ENCODE data around the gene PPP1R9A.

PPP1R9A gene

DNA sequence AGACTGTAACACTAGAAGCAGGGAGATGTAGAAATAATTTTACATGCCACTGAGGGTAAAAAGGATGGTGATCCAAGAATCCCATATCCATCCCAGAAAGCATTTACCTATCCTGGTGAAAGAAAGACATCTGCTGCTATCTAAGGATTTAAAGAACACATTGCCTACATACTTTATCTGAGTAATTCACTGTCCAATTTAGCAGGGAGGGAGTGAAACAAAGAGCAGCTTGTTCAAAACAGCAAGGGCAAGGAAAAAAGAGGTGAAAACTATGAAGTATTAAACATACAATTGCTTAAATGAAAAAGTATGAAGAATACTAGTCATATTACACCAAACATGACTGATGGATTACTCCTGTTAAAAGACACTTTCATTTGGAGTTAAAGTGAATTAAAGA is 206.2 kb downstream of the PPP1R9A start:
- Mint-ChIP-seq H3K4me1 (no peaks in the 10 kb centered on the region), H3K27ac (no peak overlapping the region), H3K27me3 (peaks cover 16% of the 10 kb centered on the region), H3K9me3 (no peaks in the 10 kb centered on the region), H3K4me3 (no peak overlapping the region)
- ATAC-seq (no peak), DNase-seq (no peak)

DNA sequence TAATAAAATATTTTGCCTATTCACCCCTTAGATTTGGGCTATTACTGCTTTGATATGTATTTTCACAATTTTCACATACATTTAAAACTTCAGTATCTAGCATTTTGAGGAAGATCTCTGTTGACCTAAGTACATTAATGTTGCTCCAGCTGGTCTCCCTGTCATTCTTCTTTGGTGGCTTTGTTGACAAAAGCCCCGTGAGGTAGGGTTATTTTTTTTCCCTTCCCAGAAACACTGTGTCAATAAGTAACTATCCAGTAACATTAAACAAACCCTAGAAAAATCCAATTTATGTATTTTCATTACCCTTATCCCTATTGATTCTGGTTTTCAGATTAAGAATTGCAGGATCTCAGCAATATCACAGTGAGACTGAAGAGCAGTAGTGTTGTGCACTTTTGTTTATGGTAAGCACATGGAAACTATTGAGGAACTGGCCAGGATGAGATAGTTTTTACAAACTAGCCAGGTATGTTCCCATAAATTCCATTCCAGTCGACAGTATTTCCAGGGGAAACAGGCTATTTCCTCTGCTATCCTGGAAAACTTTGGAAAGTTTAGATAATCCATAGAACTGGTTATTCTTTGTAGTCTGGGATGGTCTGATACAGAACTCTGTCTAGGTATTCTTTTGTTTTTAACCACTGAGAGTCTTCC is 218.8 kb downstream of the PPP1R9A start:
- no peak overlapping the region for H3K4me3 Mint-ChIP-seq
- H3K27ac Mint-ChIP-seq = no peak overlapping the region
- no peaks in the 10 kb centered on the region for H3K4me1 Mint-ChIP-seq
- DNase-seq (no peak), ATAC-seq (no peak)
- H3K27me3 Mint-ChIP-seq = no peaks in the 10 kb centered on the region
- no peaks in the 10 kb centered on the region for H3K9me3 Mint-ChIP-seq

DNA sequence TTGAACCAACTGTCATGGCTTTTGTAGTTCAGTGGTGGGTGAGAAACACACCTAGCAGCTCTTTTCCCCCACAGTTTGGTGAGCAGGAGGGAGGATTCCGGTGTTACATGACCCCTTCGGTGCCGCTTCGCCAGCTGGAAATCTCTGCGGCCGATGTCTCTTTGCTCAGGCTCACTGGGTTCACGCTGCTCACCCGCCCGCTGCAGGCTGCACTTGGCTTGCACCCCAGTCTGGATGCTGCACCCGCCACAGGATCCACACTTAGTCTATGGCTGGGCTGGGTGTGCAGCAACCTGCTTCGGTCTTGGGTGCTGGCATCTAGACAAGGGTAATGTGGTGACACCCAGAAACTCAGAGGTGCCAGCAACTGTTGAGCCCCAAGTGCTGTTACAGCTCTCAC is 225.1 kb downstream of the PPP1R9A start:
- Mint-ChIP-seq H3K9me3 (peaks cover 0 to 13% of the 10 kb centered on the region in 2 donors), H3K4me3 (no peak overlapping the region), H3K27me3 (no peaks in the 10 kb centered on the region), H3K4me1 (no peaks in the 10 kb centered on the region), H3K27ac (no peak overlapping the region)
- ATAC-seq (no peak), DNase-seq (no peak)

DNA sequence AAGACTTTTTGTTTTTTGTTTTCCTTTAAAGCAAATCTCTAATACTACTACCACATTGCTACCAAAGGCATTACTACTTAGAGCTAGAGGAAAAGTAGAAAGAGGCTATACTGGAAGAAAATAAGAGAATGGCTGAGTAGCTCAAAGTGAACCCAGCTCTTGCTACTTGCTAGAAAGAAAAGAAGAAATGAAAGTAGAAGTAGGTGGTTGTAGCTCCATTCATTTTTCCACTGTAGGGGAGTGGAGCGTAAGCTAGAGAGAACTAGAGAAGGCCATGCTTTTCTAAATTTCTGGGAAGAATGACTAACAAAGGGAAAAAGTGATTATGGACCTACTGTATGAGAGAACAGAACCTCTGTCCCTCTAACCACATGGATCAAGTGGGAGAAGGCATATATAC is 232.5 kb downstream of the PPP1R9A start:
- Mint-ChIP-seq H3K4me3 (no peak overlapping the region), H3K4me1 (no peaks in the 10 kb centered on the region), H3K9me3 (peaks cover 0 to 7% of the 10 kb centered on the region in 2 donors), H3K27me3 (no peaks in the 10 kb centered on the region), H3K27ac (no peak overlapping the region)
- DNase-seq (no peak), ATAC-seq (no peak)

DNA sequence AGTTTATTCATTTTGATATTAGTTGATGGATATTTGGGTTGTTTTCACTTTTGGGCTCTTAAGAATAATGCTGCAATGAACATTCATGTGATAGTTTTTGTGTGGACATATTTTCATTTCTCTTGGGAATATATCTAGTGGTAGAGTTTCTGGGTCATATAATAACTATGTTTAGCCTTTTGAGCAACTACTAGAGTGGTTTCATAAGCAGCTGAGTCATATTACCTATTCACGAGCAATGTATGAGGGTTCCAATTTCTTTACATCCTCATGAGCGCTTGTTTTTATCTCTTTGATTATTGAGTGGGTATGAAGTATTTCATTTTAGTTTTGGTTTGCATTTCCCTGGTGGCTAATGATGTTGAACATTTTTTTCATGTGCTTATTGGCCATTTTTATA is 234.4 kb downstream of the PPP1R9A start:
- no peaks in the 10 kb centered on the region for H3K27me3 Mint-ChIP-seq
- no peaks in the 10 kb centered on the region for H3K4me1 Mint-ChIP-seq
- no peak overlapping the region for H3K27ac Mint-ChIP-seq
- peaks cover 0 to 7% of the 10 kb centered on the region in 2 donors for H3K9me3 Mint-ChIP-seq
- H3K4me3 Mint-ChIP-seq = no peak overlapping the region
- ATAC-seq = no peak
- no peak for DNase-seq

DNA sequence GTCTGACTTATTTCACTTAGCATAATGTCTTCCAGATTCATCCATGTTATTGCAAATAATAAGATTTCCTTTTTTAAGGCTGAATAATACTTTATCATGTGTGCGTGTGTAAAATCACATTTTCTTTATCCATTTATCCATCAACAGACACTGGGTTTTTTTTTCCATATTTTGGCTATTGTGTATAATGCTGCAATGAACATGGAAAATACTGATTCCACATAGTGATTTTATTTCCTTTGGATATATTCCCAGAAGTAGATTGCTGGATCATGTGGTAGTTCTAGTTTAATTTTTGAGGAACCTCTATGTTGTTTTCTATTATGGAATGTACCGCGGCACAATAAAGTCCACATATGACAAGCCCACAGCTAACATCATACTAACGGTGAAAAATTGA is 236.9 kb downstream of the PPP1R9A start:
- ATAC-seq = no peak
- H3K27me3 Mint-ChIP-seq = no peaks in the 10 kb centered on the region
- H3K4me1 Mint-ChIP-seq = no peaks in the 10 kb centered on the region
- DNase-seq = no peak
- H3K4me3 Mint-ChIP-seq = no peak overlapping the region
- peaks cover 0 to under 1% of the 10 kb centered on the region in 2 donors for H3K9me3 Mint-ChIP-seq
- H3K27ac Mint-ChIP-seq = no peak overlapping the region

DNA sequence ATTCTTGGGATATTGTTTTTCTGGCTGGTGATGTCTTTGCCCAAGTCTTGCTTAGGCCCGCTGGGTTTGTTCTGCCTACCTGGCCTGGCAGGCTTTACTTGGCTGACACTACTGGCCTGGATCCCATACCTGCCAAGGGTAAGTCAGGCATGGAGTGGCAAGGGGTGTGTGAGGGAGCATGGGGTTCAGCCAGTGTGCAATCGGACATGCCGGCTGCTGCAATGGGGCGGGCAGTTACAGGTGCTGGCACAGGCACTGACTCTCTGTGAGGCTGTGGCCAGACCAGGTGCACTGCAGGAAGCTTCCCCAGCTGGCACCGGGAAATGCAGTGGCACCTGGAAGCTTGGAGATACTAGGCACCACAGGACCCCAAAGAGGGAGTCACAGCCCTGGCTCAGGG is 248.6 kb downstream of the PPP1R9A start:
- H3K9me3 Mint-ChIP-seq = no peaks in the 10 kb centered on the region
- no peaks in the 10 kb centered on the region for H3K4me1 Mint-ChIP-seq
- H3K27ac Mint-ChIP-seq = no peak overlapping the region
- H3K27me3 Mint-ChIP-seq = no peaks in the 10 kb centered on the region
- no peak for DNase-seq
- no peak overlapping the region for H3K4me3 Mint-ChIP-seq
- ATAC-seq = no peak

DNA sequence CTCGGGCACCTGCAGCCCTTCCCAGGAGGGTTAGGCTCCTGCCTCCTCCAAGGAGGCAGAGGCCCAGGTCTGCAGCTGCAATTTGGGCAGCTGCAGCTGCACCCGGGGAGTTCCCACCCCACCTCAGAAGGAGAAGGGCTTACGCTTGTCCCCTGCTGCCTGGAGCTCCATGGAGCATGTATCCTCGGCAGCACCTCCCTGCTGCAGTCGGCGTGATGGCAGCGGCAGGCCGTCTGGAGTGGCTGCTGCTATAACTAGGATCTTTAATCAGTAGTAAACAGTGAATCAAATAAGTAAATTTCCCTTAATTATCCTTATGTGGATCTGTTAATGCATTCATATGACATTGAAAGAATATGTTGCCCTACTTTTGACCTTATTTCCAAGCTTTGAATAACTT is 250.0 kb downstream of the PPP1R9A start:
- DNase-seq = no peak
- Mint-ChIP-seq H3K27ac (no peak overlapping the region), H3K4me1 (no peaks in the 10 kb centered on the region), H3K4me3 (no peak overlapping the region), H3K27me3 (no peaks in the 10 kb centered on the region), H3K9me3 (no peaks in the 10 kb centered on the region)
- ATAC-seq = no peak

DNA sequence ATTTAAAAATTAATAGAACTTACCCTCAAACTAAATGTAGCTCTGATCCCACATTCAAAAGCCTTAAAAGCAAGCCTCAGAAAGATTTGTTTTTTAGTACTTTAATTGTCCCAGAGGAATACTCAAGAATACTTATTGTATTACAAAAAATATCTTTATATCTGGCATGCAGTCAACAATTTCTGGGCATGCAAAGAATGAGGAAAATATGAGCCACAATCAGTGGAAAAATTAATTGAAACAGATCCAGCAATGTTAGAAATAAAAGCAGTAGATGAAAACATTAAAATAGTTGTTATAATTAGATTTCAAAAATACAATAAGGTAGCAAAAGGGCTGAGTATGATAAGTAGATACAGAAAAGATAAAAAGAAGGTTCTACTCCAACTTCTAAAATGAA is 262.3 kb downstream of the PPP1R9A start:
- no peak for DNase-seq
- no peaks in the 10 kb centered on the region for H3K4me1 Mint-ChIP-seq
- H3K9me3 Mint-ChIP-seq = peaks cover 4 to 11% of the 10 kb centered on the region in 2 donors
- ATAC-seq = no peak
- no peak overlapping the region for H3K4me3 Mint-ChIP-seq
- peaks cover 16% of the 10 kb centered on the region for H3K27me3 Mint-ChIP-seq
- H3K27ac Mint-ChIP-seq = no peak overlapping the region

DNA sequence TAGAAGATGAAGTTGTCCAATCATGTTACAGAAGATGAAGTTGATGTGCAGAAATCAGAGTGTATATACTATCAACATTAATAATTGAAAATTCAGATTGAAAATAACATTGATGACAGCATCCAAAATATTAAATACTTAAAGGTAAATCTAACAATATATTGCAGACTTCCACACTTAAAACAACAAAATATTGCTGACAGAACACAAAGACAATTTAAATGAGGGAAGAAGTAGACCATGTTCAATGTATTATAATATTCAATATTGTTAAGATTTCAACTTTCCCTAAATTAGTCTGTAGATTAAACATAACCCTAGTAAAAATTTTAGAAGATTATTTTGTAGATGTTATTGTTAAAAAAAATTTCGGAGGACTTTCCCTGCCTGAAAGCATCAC is 265.0 kb downstream of the PPP1R9A start:
- Mint-ChIP-seq H3K27ac (no peak overlapping the region), H3K4me1 (no peaks in the 10 kb centered on the region), H3K4me3 (no peak overlapping the region), H3K27me3 (peaks cover 6% of the 10 kb centered on the region), H3K9me3 (peaks cover 0 to 7% of the 10 kb centered on the region in 2 donors)
- DNase-seq (no peak), ATAC-seq (no peak)

DNA sequence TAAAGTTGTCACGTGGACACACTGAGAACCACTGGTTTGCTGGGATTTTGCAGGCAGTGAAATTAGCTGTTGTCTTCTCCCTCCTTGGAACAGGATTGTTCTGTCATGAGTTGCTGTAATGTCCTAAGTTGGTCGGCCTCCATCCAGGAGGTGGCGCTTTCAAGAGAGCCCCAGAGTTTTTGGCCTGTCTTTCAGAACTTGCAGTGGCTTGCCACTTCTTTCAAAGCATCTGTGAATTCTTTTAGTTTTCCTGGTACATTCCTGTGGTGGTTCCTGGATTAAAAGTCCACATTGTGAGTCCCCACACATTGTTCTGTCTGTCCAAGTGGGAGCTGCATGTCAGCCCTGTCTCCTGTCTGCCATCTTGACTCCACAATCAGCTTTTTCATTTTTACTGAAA is 283.1 kb downstream of the PPP1R9A start:
- Mint-ChIP-seq H3K27ac (no peak overlapping the region), H3K27me3 (peaks cover 8% of the 10 kb centered on the region), H3K4me3 (no peak overlapping the region), H3K9me3 (no peaks in the 10 kb centered on the region), H3K4me1 (no peaks in the 10 kb centered on the region)
- no peak for ATAC-seq
- DNase-seq = no peak

DNA sequence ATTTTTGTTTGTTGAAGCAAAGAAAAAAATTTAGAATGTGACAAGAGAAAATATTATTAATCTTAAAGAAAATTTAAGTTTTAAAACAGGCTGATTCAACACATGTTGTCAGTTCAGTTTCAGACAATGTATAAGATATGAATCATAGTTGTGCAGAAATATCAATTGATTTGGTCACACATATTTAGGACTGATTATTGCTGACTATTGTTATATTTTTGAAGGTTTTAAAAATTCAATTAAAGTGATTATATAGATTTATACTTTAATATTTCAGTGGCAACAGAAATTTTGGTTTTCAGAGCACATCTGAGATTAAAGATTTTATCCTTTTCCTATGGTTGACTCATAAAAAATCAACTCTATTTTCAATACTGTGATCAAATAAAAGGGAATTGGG is 284.4 kb downstream of the PPP1R9A start:
- Mint-ChIP-seq H3K4me1 (no peaks in the 10 kb centered on the region), H3K27ac (no peak overlapping the region), H3K4me3 (no peak overlapping the region), H3K9me3 (no peaks in the 10 kb centered on the region), H3K27me3 (peaks cover 8% of the 10 kb centered on the region)
- DNase-seq (no peak), ATAC-seq (no peak)

DNA sequence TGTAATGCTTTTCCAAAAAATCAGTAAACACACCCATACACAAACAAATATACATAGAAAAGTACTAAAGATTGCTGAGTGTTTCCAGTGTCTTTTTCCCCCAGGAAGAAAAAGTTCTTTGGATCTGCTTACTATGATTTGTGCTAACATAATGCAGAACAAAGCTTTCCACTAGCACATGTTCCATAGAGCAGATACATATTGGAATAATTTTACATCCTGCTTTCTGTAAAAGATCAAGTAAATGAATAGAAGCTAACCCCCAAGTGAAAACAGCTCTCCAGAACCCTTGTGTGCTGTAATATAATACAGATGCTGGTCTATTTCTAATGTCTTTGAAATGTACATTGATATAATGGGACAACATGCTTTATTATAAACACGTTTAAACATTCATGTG is 291.5 kb downstream of the PPP1R9A start:
- H3K27ac Mint-ChIP-seq = no peak overlapping the region
- H3K9me3 Mint-ChIP-seq = no peaks in the 10 kb centered on the region
- H3K4me1 Mint-ChIP-seq = no peaks in the 10 kb centered on the region
- H3K27me3 Mint-ChIP-seq = no peaks in the 10 kb centered on the region
- DNase-seq (no peak), ATAC-seq (no peak)
- H3K4me3 Mint-ChIP-seq = no peak overlapping the region

DNA sequence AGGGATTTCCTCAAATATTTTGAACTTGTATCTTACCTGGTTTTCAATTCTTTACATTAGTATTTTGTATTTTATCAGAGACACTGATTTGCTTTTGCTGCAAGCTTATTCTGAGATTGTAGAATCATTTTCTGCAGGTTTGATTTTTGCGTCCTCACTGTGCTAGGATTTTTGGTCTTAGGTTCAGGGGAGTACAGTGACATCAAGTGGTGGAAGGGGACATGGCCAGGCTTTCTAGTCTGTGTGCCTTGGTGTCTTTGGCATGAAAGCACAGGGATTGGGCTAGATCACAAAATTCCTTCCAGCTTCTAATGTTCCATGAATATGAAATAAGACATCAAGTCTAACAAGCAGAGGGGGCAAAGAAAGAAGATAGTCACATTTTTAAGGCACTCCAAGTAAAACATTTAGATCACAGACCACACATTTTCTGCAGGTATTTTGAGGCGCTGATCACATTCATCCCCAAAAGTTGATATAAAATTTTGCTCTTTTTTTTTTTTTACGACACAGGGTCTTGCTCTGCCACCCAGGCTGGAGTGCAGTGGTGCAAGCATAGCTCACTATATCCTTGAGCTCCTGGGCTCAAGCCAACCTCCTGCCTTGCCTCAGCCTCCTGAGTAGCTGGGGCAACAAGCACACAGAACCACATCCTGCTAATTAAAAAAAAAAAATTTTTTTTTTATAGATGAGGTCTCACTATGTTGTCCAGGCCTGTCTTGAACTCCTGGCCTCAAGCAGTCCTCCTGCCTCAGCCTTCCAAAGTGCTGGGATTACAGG is 292.6 kb downstream of the PPP1R9A start:
- Mint-ChIP-seq H3K27me3 (no peaks in the 10 kb centered on the region), H3K4me1 (no peaks in the 10 kb centered on the region), H3K27ac (no peak overlapping the region), H3K9me3 (peaks cover 0 to 4% of the 10 kb centered on the region in 2 donors), H3K4me3 (no peak overlapping the region)
- ATAC-seq (no peak), DNase-seq (no peak)

DNA sequence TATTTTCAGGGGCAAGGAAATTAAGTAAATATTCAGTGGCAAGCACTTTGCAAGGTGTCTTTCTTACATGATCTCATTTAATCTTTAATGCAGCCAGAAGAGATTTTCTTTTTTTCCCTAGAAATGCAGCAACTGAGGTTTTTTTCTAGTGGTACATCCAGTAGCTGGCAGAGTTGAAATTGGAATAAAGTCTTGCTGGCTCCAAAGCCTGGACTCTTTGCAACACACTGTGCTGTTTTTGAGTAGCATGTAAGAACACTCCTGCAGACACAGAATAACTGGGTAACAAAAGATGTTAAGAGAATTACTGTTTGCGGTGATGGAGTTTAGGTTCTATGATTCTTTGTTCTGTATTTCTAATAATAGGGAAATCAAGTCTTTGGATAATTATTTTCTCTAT is 293.3 kb downstream of the PPP1R9A start:
- peaks cover 0 to 5% of the 10 kb centered on the region in 2 donors for H3K9me3 Mint-ChIP-seq
- no peak overlapping the region for H3K27ac Mint-ChIP-seq
- H3K27me3 Mint-ChIP-seq = no peaks in the 10 kb centered on the region
- no peak overlapping the region for H3K4me3 Mint-ChIP-seq
- H3K4me1 Mint-ChIP-seq = no peaks in the 10 kb centered on the region
- DNase-seq (no peak), ATAC-seq (no peak)

DNA sequence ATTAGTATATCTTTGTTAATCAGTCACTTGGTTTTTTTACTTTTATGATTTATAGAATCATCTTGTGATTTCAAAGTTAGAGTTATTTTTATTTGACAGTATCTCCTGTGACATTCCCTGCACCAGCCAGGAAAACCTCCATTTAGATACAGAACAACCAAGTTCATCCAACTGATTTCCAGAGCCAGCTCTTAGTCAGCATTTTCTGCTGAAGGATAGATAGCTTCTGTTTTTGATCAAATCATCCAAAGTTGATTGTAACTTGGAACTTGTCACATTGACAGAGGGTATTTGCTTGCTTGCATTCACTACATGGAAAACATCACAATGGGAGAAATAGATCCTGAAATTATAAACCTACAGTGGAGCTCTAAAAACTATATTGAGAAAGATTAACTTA is 294.3 kb downstream of the PPP1R9A start:
- H3K4me1 Mint-ChIP-seq = no peaks in the 10 kb centered on the region

DNA sequence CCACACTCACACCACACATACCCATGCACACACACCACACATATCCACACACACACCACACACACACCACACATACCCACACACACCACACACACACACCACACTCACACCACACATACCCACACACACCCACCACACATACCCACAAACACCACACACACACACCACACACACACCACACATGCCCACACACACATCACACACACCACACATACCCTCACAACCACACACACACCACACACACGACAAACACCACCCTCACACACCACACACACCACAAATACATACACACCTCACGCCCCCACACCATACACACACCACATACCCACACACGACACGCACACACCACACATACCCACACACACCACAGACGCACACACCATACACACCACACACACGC is 297.2 kb downstream of the PPP1R9A start:
- ATAC-seq (no peak), DNase-seq (no peak)
- Mint-ChIP-seq H3K9me3 (peaks cover 0 to 5% of the 10 kb centered on the region in 2 donors), H3K27me3 (no peaks in the 10 kb centered on the region), H3K27ac (no peak overlapping the region), H3K4me3 (no peak overlapping the region), H3K4me1 (no peaks in the 10 kb centered on the region)

More for the DNA sequence above, 294.3 kb downstream of the PPP1R9A start:
- Mint-ChIP-seq H3K27me3 (no peaks in the 10 kb centered on the region), H3K4me3 (no peak overlapping the region), H3K27ac (no peak overlapping the region), H3K9me3 (peaks cover 0 to 5% of the 10 kb centered on the region in 2 donors)
- DNase-seq (no peak), ATAC-seq (no peak)

All from stimulated activated naive CD8-positive, alpha-beta T cell treated with anti-CD3 and anti-CD28 coated beads, Interleukin-15, amount 100 ng/mL, for 72 hours (primary cell).